Measurements from ENCODE around the gene ARAP3.
A peak's percentile ranks its signal among the peaks of the same experiment; 100 is the strongest.
"Not testable (repeated sequence)": the region's sequence is repeated elsewhere in the genome, so short reads cannot be mapped to it uniquely, and the experiment has no call there.

ARAP3 gene

DNA sequence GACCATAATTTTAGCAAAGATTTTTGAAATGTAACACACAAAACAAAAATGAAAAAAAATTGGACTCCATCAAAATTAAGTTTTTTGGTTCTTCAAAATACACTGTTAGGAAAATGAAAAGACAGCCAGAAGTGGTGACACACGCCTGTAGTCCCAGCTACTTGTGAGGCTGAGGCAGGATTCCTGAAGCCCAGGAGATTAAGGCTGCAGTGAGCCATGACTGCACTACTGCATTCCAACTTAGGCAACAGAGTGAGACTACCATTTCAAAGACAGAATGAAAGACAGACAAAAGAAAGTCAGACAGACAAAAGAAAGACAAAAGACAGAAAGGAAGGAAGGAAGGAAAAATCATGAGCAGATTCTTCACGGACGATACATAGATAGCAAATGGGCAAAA, 70.7 kb downstream of the ARAP3 start:
- DNase-seq, result no peak

DNA sequence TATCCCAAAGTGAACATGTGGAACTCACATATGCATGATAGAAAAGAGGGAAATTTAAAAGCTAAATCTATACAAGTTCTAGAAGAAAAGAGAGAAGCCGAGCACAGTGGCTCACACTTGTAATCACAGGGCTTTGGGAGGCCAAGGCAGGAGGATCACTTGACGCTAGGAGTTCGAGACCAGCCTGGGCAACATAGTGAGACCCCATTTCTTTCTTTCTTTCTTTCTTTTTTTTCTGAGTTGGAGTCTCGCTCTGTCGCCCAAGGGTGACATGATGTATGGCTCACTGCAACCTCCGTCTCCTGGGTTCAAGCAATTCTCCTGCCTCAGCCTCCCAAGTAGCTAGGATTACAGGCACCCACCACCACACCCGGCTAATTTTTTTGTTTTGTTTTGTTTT, 72.1 kb downstream of the ARAP3 start:
- DNase-seq, result not testable (repeated sequence)

DNA sequence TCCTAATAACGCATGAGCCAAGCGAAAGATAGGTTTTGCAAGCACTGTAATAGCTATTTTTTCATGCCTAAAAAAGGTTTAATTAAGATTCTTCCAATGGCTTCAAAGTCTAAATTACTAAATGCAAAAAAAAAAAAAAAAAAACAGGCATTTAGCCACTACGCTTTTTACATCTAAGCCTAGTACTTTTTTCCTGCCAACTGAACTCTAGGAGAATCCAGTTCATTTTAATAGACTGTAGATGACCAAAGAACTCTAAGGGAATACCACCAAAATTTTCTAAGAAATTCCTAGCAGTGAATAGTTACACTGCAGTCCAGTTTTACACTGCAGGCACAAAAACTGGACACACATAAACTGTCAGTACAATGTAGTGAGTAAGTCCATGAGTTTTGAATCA, 73.0 kb downstream of the ARAP3 start:
- DNase-seq, result no peak

DNA sequence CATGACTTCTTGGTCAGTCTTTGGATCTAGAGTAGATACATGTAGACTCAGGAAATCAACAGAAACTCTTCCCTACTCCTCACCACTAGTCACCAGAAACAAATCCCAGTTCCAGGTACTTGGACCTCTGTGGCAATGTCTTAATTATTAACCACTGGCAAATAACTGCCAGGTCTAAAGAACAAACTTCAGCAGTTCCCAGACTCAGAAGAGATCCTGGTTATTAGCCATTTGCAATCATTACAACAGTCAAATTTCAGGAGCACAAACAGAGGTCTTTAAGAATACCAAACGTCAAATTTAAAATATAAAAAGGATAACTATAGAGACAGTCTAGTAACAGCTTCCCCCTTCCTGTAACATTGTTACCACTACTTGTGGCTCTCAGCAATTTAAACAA, 73.5 kb downstream of the ARAP3 start:
- no peak for DNase-seq

DNA sequence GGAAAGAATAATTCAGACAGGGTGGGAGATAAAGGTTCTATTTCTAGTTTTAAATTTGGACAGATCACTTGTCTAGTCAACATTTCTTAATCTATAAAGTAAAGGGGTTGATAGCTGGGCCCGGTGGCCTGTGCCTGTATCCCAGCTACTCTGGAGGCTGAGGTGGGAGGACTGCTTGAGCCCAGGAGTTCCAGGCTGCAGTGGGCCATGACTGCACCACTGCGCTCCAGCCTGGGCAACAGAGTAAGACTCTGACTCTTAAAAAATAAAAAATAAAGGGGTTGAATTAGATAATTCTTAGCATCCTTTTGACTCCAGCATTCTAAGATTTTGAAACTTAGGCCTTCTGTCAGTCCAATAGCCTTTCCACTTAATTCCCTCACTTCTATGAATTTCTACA, 74.0 kb downstream of the ARAP3 start:
- DNase-seq, result no peak

DNA sequence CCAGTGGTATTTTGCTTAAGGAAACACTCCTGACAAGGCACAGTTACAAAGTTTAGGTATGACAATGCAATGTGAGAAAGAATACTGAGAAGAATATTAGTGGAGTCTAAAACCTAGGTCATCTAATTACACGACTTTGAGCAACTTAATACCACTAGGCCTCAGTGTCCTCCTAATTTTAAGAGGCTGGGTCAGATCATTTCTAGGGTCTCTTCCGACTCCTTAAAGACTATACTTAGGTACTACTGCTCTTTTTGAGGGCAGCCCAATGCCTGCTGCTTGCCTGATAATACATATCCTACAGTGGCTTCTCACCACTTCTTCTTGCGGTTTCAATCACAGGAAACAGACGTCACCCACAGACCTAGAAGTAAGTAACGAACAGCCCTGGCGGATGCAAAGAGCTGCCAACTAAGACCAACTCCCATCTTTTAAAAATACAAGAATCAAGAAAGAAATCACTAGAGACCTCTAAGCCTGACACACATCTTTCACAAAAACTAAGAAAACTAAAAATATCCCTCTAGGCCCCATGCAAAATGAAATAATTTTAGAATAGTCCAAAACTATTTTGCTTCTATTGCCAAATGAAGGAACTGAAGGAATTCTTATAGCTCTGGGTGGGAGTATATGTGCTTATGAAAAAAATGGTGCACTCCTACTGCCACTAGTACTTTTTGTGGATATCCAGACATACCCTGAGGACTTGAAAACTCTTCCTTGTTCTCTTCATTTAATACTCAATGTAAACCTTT, 76.3 kb downstream of the ARAP3 start:
- DNase-seq, result peak; percentile 42

DNA sequence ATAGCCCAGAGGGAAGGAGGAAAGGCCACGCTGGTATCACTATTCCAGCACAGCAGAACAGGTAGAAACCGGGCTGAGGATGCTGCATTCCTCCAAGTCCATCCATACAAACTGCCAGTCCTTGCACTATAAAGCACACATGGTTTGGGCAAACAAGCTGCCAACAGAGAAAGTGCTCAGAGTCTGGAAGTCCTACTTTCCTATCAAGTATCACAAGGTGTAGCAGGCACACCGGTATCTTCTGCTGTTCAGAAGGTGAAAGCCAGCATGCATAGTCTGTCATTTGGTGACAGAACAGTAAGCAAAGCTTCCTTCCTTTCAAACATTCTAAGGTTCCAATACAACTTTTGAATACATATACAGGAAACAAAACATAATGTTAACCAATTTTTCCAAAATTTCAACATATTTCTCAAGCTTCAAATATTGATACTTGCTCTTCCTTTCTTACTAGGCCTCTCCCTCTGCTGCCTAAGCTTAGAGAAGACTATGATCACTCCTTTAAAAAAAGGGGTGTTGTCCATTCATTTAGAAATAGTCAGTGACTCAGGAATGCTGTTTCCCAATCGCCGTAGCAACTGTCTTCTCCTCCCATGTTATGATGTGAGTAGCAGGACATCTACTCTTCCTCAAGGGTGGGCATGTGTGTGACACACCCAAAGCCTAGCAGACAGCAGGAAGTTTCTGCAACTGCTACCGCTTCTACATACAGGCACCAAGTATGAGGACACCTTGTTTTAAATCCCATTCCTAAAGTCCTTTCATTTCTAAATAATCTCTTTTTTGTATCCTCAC, 77.9 kb downstream of the ARAP3 start:
- peak; percentile 53 for DNase-seq

Measured in left hindlimb (tissue), 1 donor.